ENCODE measurements around the gene MPRIP. TPM values are rescaled to one million over a fixed set of nuclear protein-coding genes. Genes with fewer than 3 reads are reported as not detected.
"Not testable (repeated sequence)": the region's sequence is repeated elsewhere in the genome, so short reads cannot be mapped to it uniquely, and the experiment has no call there.

Gene MPRIP, protein sequence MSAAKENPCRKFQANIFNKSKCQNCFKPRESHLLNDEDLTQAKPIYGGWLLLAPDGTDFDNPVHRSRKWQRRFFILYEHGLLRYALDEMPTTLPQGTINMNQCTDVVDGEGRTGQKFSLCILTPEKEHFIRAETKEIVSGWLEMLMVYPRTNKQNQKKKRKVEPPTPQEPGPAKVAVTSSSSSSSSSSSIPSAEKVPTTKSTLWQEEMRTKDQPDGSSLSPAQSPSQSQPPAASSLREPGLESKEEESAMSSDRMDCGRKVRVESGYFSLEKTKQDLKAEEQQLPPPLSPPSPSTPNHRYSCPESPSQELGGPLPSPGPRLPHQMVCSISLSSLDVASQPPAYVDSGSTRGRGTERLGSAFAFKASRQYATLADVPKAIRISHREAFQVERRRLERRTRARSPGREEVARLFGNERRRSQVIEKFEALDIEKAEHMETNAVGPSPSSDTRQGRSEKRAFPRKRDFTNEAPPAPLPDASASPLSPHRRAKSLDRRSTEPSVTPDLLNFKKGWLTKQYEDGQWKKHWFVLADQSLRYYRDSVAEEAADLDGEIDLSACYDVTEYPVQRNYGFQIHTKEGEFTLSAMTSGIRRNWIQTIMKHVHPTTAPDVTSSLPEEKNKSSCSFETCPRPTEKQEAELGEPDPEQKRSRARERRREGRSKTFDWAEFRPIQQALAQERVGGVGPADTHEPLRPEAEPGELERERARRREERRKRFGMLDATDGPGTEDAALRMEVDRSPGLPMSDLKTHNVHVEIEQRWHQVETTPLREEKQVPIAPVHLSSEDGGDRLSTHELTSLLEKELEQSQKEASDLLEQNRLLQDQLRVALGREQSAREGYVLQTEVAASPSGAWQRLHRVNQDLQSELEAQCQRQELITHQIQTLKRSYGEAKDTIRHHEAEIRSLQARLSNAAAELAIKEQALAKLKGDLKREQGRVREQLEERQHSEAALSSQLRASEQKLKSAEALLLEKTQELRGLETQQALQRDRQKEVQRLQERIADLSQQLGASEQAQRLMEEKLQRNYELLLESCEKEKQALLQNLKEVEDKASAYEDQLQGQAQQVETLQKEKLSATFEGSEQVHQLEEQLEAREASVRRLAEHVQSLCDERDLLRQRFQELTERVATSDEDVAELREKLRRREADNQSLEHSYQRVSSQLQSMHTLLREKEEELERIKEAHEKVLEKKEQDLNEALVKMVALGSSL (N-terminal part only)
- total RNA-seq = 62.9 TPM

- H3K4me3 ChIP-seq (ENCODE audit: low read length) = peak within 1 kb of the TSS; percentile 58
- peaks cover 52% of the 10 kb centered on the region for H3K4me1 ChIP-seq (ENCODE audit: insufficient read depth, low read length)
- H3K27me3 ChIP-seq (ENCODE audit: insufficient read depth, low read length) = no peaks in the 10 kb centered on the region
- H3K9me3 ChIP-seq (ENCODE audit: low read depth, low read length) = no peaks in the 10 kb centered on the region
Measured at GRCh38 chr17:17042384-17042736, at the start of gene MPRIP. MPRIP (plus strand) TSS chr17:17042457; CDS start chr17:17042849, 392 bp downstream.

DNA sequence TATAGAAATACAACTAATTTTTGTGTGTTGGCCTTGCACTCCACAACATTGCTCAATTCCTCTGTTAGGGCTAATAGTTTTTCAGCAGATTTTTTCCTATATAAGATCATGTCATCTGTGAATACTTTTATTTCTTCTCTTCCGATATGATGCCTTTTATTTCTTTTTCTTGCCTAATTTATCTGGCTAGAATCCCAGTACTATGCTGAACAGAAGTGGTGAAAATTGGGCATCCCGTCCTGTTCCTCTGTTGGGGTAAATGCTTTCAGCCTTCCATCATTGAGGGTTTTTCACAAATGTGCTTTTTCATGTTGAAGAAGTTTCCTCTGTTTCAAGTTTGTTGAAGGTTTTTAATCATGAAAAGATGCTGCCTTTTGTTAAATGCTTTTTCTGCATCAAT is 47.6 kb upstream of the MPRIP start:
- H3K9me3 ChIP-seq (ENCODE audit: low read depth, low read length) = no peaks in the 10 kb centered on the region
- peaks cover 16% of the 10 kb centered on the region for H3K4me1 ChIP-seq (ENCODE audit: insufficient read depth, low read length)
- no peaks in the 10 kb centered on the region for H3K27me3 ChIP-seq (ENCODE audit: insufficient read depth, low read length)
- no peak overlapping the region for H3K4me3 ChIP-seq (ENCODE audit: low read length)

GRCh38 chr17:16995930-16996329 is 46.3 kb upstream of the MPRIP start:
- Histone ChIP-seq H3K27me3 (ENCODE audit: insufficient read depth, low read length) (no peaks in the 10 kb centered on the region), H3K4me3 (ENCODE audit: low read length) (no peak overlapping the region), H3K9me3 (ENCODE audit: low read depth, low read length) (no peaks in the 10 kb centered on the region), H3K4me1 (ENCODE audit: insufficient read depth, low read length) (peaks cover 8% of the 10 kb centered on the region)

DNA sequence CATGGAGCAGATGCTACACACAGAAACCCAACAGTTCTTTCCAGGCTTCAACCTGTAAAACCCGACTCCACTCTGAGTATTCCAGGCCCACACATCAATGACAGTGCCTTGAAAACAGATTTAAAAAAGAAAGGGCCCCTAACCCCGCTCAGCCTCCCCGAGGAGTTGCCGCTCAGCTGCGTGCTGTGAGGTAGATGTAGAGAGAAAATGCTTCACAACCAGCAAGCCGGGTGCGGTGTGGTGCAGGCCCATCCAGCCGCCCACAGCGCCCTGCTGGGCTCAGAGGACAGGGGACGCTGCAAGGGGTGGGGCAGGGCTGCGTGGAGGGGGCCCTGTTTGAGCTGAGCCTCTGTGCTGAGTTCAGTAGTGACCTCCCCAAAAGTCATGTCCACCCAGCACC is 45.5 kb upstream of the MPRIP start:
- not testable (repeated sequence) for H3K27me3 ChIP-seq (ENCODE audit: insufficient read depth, low read length); H3K4me1 ChIP-seq (ENCODE audit: insufficient read depth, low read length); H3K4me3 ChIP-seq (ENCODE audit: low read length); H3K9me3 ChIP-seq (ENCODE audit: low read depth, low read length)

DNA sequence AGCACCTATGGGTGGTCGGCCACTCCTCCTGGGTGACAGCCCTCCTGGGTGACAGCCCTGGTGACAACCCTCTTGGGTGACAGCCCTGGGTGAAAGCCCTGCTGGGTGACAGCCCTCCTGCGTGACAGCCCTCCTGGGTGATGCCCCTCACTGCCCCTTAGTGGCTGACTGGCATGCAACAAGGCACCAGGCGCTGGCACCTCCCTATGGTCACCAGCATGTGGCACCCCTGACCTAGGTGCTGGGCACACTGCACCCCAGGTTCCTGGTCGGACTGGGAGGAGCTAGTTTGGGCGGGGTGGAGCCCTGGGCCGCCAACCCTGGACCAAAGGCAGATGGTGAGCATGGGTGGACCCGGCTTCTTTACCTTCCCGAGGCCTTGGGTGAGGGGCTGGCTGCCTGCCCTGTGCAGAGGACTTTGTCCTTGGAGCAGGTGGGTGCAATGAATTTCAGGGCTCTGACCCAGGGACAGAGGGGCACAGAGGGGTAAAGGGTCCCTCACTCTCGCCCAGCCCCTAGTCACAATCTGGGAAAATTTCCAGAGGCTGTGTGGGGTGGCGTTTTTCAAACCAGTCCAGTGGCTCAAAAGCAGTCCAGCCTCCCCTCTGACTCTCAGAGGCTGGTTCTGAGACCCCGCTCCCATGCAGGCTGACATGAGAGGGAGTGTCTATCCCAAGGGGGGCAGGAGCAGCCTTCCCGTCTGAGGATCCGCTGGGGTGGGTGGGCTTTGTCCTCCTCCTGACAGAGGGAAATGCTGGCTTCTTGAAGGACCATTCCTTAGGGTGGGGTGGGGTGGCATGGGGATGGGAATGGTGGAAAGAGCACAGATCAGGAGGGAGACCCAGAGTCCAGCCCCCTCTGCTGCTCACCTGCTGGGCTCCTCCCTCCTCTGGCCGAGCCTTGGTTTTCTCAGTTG is 44.5 kb upstream of the MPRIP start:
- Histone ChIP-seq H3K9me3 (ENCODE audit: low read depth, low read length) (no peaks in the 10 kb centered on the region), H3K4me3 (ENCODE audit: low read length) (no peak overlapping the region), H3K4me1 (ENCODE audit: insufficient read depth, low read length) (no peaks in the 10 kb centered on the region), H3K27me3 (ENCODE audit: insufficient read depth, low read length) (no peaks in the 10 kb centered on the region)

DNA sequence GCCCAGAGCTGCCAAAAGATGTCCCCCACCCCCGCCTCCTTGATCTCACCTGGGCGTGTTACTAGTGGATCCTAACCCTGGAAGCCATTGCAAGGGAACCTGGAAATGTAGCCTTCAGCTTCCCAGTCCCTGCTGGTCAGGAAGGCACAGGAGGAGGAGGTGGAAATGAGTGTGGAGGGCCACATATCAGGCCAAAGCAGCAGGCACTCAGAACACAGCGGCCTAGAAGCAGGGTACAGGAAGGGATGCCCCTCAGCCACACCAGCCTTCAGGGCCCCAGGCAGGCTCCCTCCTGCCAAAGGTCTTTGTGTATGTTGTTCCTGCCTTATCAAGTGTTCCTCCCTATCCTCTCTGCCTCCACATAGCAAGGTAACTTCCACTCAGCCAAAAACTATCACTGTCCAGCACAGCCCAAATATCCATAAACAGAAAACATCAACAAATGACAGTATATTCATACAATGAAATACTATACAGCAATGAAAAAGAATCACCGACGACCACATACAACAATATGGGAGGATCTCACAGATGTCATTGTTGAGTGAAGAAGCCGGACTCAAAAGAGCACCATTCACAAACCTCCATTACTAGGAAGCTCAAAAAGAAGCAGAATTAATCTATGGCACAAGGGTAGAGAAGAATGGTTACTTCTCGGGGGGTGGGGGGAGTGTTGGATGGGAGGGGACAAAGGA is 42.2 kb upstream of the MPRIP start:
- Histone ChIP-seq H3K9me3 (ENCODE audit: low read depth, low read length) (no peaks in the 10 kb centered on the region), H3K4me3 (ENCODE audit: low read length) (no peak overlapping the region), H3K4me1 (ENCODE audit: insufficient read depth, low read length) (no peaks in the 10 kb centered on the region), H3K27me3 (ENCODE audit: insufficient read depth, low read length) (no peaks in the 10 kb centered on the region)

GRCh38 chr17:17001076-17001777 is 41.0 kb upstream of the MPRIP start:
- H3K27me3 ChIP-seq (ENCODE audit: insufficient read depth, low read length) = no peaks in the 10 kb centered on the region
- no peaks in the 10 kb centered on the region for H3K9me3 ChIP-seq (ENCODE audit: low read depth, low read length)
- no peak overlapping the region for H3K4me3 ChIP-seq (ENCODE audit: low read length)
- H3K4me1 ChIP-seq (ENCODE audit: insufficient read depth, low read length) = no peaks in the 10 kb centered on the region

GRCh38 chr17:17001874-17002520 is 40.3 kb upstream of the MPRIP start:
- no peaks in the 10 kb centered on the region for H3K4me1 ChIP-seq (ENCODE audit: insufficient read depth, low read length)
- no peaks in the 10 kb centered on the region for H3K9me3 ChIP-seq (ENCODE audit: low read depth, low read length)

DNA sequence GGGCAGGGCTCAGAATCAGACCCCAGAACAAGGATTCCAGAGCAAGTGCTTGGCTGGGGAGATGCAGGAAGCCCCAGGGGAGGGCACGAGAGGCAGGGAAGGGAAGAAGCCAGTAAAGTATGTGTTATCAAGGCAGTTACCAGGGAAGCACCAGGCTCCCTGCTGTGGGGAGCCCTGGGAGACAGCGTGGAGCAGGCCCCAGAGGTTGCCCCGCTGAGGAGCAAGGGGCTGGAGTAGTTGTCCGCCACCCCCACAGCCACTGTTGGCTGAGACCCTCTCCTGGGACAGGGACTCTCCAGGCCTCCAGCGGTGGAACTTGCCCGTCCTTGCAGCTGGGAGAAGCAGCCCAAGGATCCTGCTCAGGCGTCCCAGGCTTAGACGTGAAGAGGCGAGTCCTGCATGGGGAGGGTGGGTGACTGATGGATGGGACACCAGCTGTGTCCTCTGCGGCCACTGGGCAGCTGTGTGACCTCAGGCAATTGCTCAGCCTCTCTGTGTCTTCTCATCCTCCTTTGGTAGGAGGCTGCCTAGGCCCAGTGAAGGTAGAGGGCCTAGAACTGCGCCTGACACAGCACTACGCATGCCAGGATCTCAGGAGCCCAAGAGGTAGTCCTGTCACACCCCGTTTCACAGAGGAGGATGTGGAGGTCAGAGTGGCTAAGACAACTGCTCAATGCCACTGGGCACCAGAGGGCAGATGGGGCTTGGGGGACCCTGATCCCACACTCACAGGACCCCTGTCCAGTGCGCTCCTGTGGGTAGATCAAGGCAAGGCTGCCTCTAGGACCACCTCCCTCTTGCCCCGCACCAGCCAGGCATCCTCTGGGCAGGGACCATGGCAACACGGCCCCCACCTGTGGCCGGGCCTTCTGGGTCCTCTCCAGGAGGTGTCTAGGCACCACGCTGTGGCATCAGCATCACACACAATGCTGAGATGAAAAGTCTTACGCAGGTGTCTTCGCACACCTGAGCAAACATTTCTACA is 39.2 kb upstream of the MPRIP start:
- not testable (repeated sequence) for H3K4me1 ChIP-seq (ENCODE audit: insufficient read depth, low read length); H3K27me3 ChIP-seq (ENCODE audit: insufficient read depth, low read length); H3K9me3 ChIP-seq (ENCODE audit: low read depth, low read length); H3K4me3 ChIP-seq (ENCODE audit: low read length)

More at GRCh38 chr17:17001874-17002520, 40.3 kb upstream of the MPRIP start:
- H3K4me3 ChIP-seq (ENCODE audit: low read length) = no peak overlapping the region
- no peaks in the 10 kb centered on the region for H3K27me3 ChIP-seq (ENCODE audit: insufficient read depth, low read length)

- no peaks in the 10 kb centered on the region for H3K27me3 ChIP-seq (ENCODE audit: insufficient read depth, low read length)
- H3K9me3 ChIP-seq (ENCODE audit: low read depth, low read length) = no peaks in the 10 kb centered on the region
- H3K4me3 ChIP-seq (ENCODE audit: low read length) = no peak overlapping the region
- H3K4me1 ChIP-seq (ENCODE audit: insufficient read depth, low read length) = no peaks in the 10 kb centered on the region
Measured at GRCh38 chr17:17004251-17004996, 37.8 kb upstream of the MPRIP start.

- H3K9me3 ChIP-seq (ENCODE audit: low read depth, low read length); H3K4me1 ChIP-seq (ENCODE audit: insufficient read depth, low read length); H3K27me3 ChIP-seq (ENCODE audit: insufficient read depth, low read length); H3K4me3 ChIP-seq (ENCODE audit: low read length): not testable (repeated sequence)
Measured at GRCh38 chr17:17004997-17005614, 37.2 kb upstream of the MPRIP start.

Data from mononuclear cell (primary cell).